GM18499 (cell line): ENCODE results near the gene RSPO1.
"Not testable (repeated sequence)": the region's sequence is repeated elsewhere in the genome, so short reads cannot be mapped to it uniquely, and the experiment has no call there.

Experiments
- ATAC-seq: cut with Tn5 transposase; IDR thresholded peaks from one replicate; pipeline ENCODE4 v1.9.1; 2021; ENCODE audit warnings: moderate number of reproducible peaks; ENCODE audit not compliant: insufficient read depth, unreplicated experiment

Gene RSPO1

DNA sequence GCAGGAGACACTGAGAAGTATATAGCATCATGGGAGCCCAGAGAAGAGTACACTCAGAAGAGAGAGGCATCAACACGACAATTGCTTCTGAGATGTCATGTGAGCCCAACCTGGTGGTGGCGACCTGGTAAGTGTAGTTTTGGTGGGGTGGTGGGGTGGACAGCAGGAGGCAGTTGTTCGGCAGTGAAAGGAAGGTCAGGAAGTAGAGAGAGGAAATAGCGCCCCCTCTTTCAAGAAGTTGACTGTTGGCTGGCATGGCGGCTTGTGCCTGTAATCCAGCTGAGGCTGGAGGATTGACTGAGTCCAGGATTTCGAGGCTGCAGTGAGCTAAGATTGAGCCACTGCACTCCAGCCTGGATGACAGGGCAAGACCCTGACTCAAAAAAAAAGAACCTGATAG, 12.6 kb downstream of the RSPO1 start:
- no peak for ATAC-seq

DNA sequence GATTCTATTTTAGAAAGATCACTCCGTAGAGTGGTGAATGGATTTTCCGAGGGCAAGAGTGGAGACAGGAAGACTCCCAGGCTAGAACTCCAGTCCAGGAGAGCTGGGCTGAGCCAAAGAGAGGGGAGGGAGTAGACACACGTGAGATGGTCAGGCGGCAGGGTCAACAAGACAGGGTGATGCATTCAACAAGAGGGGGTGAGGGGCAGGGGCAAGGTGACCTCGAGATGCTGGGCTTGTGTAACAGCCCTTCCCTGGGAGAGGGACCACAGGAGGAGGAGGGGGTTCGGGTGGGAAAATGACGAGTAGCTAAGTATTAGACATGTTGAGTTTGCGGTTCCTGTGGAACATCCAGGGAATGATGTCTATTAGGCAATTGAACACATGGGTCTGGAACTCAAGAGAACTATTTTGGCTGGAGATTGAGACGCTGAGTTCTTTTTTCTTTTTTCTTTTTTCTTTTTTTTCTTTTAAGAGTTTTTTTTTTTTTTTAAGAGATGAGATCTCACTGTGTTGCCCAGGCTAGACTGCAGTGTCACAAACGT, 13.3 kb downstream of the RSPO1 start:
- no peak for ATAC-seq

GRCh38 chr1:37620707-37621106, 14.0 kb downstream of the RSPO1 start:
- ATAC-seq: no peak

DNA sequence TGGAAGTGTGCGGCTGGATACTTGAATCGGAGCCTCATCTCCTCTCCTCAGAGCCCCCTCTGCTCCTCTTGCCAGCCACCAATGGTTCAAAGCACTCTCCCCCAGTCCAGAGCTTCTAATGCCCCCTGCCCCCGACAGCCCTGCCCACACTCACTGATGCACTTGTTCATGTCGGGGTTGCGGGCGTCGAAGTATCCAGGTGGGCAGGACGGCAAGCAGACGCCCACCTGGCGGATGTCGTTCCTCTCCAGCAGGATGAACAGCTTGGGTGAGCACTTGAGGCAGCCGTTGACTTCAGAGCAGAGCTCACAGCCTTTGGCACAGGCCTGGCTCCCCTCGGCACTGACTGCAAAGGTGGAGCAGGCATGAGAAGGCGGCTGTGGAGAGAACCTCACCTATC, 18.4 kb downstream of the RSPO1 start:
- ATAC-seq: no peak

- ATAC-seq: no peak
These were observed 20.6 kb downstream of the RSPO1 start for GRCh38 chr1:37614105-37614504.

GRCh38 chr1:37612186-37612585, 22.5 kb downstream of the RSPO1 start:
- no peak for ATAC-seq

- ATAC-seq: no peak
These were observed 24.7 kb downstream of the RSPO1 start for GRCh38 chr1:37609994-37610393.

DNA sequence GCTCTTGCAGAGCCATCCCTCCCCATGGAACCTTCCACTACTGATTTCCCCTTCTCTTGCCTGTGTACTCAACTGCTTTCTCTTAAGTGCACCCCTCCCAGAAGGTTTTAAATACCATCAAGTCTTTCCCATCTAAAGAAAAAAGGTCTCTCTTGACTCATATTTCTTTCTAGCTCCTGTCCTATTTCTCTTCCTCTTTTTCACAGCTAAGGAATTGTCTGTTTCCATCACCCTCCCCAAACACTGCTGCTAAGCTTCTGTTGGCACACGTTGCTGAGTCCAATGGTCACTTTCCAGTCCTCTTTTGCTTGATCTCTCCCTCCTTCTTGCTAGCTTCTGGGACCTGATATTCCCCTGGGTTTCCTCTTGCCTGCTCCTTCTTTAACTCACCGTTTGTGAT, 25.7 kb downstream of the RSPO1 start:
- ATAC-seq: no peak

GRCh38 chr1:37606481-37607263, 28.0 kb downstream of the RSPO1 start:
- no peak for ATAC-seq

DNA sequence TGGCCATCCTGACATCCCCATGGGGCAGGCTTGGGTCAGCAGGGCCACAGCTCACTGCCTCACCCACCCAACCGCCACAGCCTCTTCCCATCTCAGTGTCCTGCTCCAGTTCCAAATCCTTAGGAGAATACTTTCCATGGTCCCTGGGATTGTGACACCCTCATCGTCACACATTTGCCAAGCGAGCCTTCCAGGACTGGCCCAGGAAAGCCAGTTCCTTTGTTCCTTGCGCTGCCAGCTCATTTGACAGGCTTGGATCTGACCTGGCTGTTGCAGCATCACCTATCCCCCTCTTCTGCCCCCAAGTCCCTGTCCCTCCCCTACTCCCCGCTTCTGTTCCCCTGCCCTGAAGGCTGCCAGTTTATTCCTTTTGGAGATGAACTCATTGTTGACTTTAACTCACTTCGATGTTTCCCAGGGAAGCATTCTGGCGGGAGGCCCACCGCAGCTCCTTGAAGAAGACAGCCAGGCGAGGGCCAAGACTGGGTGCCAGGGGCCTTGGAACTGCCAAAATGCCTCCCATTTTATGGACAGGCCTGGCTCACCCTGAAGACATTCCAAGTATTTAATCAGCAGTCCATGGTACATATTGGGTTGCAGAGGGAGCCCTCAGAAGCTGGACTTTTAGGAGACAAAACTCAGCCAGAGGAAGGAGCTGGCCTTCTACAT, 28.8 kb downstream of the RSPO1 start:
- no peak for ATAC-seq

GRCh38 chr1:37605061-37605650, 29.5 kb downstream of the RSPO1 start:
- no peak for ATAC-seq

- no peak for ATAC-seq
These were observed 31.7 kb downstream of the RSPO1 start for GRCh38 chr1:37602750-37603694.

DNA sequence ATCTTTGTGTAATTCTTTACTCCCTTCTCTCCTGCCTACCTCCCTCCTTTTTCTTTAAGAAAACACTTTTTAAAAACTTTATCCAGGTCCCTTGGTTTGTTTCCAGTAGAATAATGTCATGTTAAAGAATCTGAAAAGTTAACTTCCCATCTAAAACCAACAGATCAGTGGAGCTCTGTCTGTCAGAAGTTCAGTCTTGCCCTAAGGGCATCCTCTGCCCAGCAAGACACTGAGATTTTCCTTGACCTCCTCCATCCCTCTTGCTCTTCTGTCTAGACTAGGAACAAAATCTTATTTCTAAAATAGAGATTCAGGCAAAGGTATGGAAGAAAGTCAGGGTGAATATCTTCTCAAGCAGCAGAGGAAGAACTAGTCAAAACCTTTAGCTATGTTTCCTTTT, 33.3 kb downstream of the RSPO1 start:
- ATAC-seq: no peak

DNA sequence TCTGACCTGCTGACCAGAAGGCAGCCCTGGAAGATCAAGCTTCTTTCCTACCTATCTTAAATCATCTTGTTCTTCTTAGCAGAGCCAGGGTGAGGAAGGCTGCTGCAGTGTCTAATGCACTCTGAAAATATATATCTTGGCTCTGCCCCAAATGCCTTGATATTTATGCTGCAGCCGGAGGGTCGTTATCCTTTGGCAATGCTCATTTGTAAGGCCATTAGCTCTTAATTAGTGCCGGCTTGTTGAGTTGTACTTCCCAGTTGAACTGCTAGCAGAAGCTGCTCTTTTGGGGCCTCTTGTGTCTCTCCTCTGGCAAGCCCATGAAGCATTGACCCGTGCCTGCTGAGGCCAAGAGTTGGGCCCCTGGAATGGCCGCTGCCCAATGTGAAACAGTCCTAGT, 34.8 kb downstream of the RSPO1 start:
- no peak for ATAC-seq

DNA sequence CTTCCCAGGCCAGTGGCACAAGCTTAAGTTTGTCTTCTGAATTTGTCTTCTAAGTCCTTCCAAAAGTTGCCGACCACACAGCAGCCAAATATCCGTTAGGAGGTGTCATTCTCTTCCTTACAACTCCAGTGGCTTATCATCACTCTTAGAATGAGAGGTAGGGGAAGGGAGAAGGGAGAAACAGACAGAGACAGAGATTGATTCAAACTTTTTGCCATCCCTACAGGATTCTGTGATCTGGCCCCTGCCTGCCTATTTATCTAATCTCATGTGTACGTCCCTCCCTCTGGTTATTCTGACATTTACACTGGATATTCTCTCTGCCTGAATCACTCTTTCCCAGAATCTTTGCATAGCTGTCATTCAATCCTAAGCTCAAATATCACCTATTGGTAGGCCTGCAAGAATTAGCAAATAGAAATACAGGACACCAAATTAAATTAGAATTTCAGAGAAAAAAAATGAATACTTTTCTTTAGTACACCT, 38.5 kb downstream of the RSPO1 start:
- no peak for ATAC-seq

GRCh38 chr1:37595440-37596181, 39.1 kb downstream of the RSPO1 start, which contains the start of gene GNL2:
GNL2 (minus strand) TSS chr1:37595937; CDS start chr1:37595822, 115 bp downstream.
- ATAC-seq: peak; percentile 65

GRCh38 chr1:37593726-37594125, 41.0 kb downstream of the RSPO1 start:
- no peak for ATAC-seq

DNA sequence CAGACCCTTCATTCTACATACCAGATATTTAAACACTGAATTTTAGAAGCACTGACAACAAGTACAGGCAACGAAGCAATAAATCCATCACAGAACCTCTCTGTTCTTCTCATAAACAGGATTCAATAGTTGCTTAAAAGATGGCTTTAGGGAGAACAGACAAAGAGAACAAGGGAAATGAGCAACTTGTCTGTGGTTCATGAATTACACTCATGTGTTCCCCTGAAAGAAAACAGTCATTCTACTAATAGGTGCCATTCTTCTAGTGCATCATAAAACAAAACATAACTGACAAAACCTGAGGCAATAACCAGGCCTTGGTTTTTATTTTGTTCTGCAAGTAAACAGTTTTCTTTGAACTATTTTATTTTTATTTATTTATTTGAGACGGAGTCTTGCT, 45.8 kb downstream of the RSPO1 start:
- no peak for ATAC-seq

DNA sequence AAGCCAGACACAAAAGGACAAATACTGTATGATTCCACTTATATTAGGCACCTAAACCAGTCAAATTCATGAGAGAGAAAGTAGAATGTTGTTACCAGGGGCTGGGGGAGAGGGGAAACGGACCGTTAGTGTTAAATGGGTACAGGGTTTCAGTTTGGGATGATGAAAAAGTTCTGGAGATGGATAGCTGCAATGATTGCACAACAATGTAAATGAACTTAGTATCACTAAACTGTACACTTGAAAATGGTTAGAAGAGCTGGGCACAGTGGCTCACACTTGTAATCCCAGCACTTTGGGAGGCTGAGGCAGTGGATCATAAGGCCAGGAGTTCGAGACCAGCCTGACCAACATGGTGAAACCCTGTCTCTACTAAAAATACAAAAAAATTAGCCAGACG, 50.1 kb downstream of the RSPO1 start:
- ATAC-seq: not testable (repeated sequence)
